Activated CD8-positive, alpha-beta memory T cell treated with anti-CD3 and anti-CD28 coated beads for 48 hours (primary cell): ENCODE data around the gene ABCD3.
"Not testable (repeated sequence)": the region's sequence is repeated elsewhere in the genome, so short reads cannot be mapped to it uniquely, and the experiment has no call there.

Source experiments
- DNase-seq, 3 experiments: peaks; one replicate each; pipeline ENCODE4 v3.0.0-alpha.2; 2020; ENCODE audit warnings: low read depth in 2 of 3, low spot score in 2 of 3

The ABCD3 gene

GRCh38 chr1:94417978-94418663 is at the start of gene ABCD3:
ABCD3 (plus strand) TSS chr1:94418389; CDS start chr1:94418479, 90 bp downstream.
- DNase-seq: peak; percentile 82 to 97 (median 95)

- not testable (repeated sequence) for DNase-seq
These were observed 45.4 kb upstream of the ABCD3 start for GRCh38 chr1:94372771-94373170.

- DNase-seq: not testable (repeated sequence)
These were observed 44.9 kb upstream of the ABCD3 start for GRCh38 chr1:94373311-94373710.

- DNase-seq: not testable (repeated sequence)
These were observed 42.5 kb upstream of the ABCD3 start for GRCh38 chr1:94375666-94376065.

- DNase-seq: not testable (repeated sequence)
These were observed 39.7 kb upstream of the ABCD3 start for GRCh38 chr1:94378493-94378892.

- DNase-seq: no peak
These were observed 38.6 kb upstream of the ABCD3 start for GRCh38 chr1:94379615-94380014.

- DNase-seq: no peak
These were observed 36.0 kb upstream of the ABCD3 start for GRCh38 chr1:94382201-94382600.

GRCh38 chr1:94383966-94384408 is 34.2 kb upstream of the ABCD3 start:
- DNase-seq: no peak

GRCh38 chr1:94384485-94385265 is 33.5 kb upstream of the ABCD3 start:
- DNase-seq: no peak

GRCh38 chr1:94385308-94385929 is 32.8 kb upstream of the ABCD3 start:
- DNase-seq: no peak

GRCh38 chr1:94389298-94389697 is 28.9 kb upstream of the ABCD3 start:
- DNase-seq: no peak

GRCh38 chr1:94394247-94394646 is 23.9 kb upstream of the ABCD3 start:
- DNase-seq: no peak

GRCh38 chr1:94395231-94395630 is 23.0 kb upstream of the ABCD3 start:
- no peak for DNase-seq

GRCh38 chr1:94395748-94396309 is 22.4 kb upstream of the ABCD3 start:
- no peak for DNase-seq

- DNase-seq: no peak
These were observed 21.7 kb upstream of the ABCD3 start for GRCh38 chr1:94396356-94397010.

GRCh38 chr1:94398356-94398755 is 19.8 kb upstream of the ABCD3 start:
- no peak for DNase-seq

GRCh38 chr1:94399453-94399852 is 18.7 kb upstream of the ABCD3 start:
- DNase-seq: no peak

- no peak for DNase-seq
These were observed 17.0 kb upstream of the ABCD3 start for GRCh38 chr1:94401206-94401605.

- no peak for DNase-seq
These were observed 11.7 kb upstream of the ABCD3 start for GRCh38 chr1:94406446-94406845.

- DNase-seq: no peak
These were observed 9.9 kb upstream of the ABCD3 start for GRCh38 chr1:94408104-94408830.
